Gastrocnemius medialis (tissue), 4 donors: Measurements from ENCODE around the gene ADGRB3.

Source experiments
- CTCF ChIP-seq, 5 experiments: fragments of 450-650 bp in 3 of 5; fragments of 200-600 bp in 2 of 5; sonication (generic) in 2 of 5; IDR thresholded peaks in 4 of 5; conservative IDR thresholded peaks in 1 of 5; 1 replicate in 4 of 5; 2 replicates in 1 of 5; pipeline ENCODE4 v1.5.1; 2016 to 2019; ENCODE audit warnings: antibody characterized with exemption in 5 of 5, mild to moderate bottlenecking in 3 of 5, moderate library complexity in 3 of 5
- POLR2A ChIP-seq, 2 donors: fragments of 450-650 bp; IDR thresholded peaks; one replicate each; pipeline ENCODE4 v1.6.1; 2017; ENCODE audit warnings: antibody characterized with exemption in 2 of 2, mild to moderate bottlenecking in 2 of 2, moderate library complexity in 2 of 2

- TF ChIP-seq POLR2A (IDR thresholded peaks at IDR 0.05): no peak
- TF ChIP-seq CTCF (IDR thresholded peaks at IDR 0.05 in 4 of 5, conservative IDR thresholded peaks at IDR 0.05 in 1 of 5): no peak
Measured at GRCh38 chr6:68779366-68779765, 144.3 kb downstream of the ADGRB3 start.
